HepG2 (cell line): Measurements from ENCODE around the gene DENND2A. TPM values are rescaled to one million over a fixed set of nuclear protein-coding genes. Genes with fewer than 3 reads are reported as not detected.
A peak's percentile ranks its signal among the peaks of the same experiment; 100 is the strongest.

Experiments
- ARNT ChIP-seq: fragments of 450-650 bp; IDR thresholded peaks from 2 replicates; pipeline ENCODE4 v1.6.1; 2017
- ASH2L ChIP-seq: fragments of 300-600, 200-600 bp; sonication (generic); IDR thresholded peaks from 2 replicates; pipeline ENCODE4 v1.7.0; 2017; ENCODE audit warnings: low read depth, mild to moderate bottlenecking, moderate library complexity, mixed read lengths, low read length; ENCODE audit not compliant: insufficient read length
- HOXA5 ChIP-seq: sonication (generic); formaldehyde crosslinking; IDR thresholded peaks from 2 replicates; pipeline ENCODE4 v1.4.0; 2020; ENCODE audit warnings: missing genetic modification reagents
- KLF12 ChIP-seq: sonication (generic); formaldehyde crosslinking; IDR thresholded peaks from 2 replicates; pipeline ENCODE4 v1.4.0; 2020; ENCODE audit warnings: missing genetic modification reagents, borderline replicate concordance
- MBNL3 ChIP-seq: fragments of 250-450 bp; sonication (Bioruptor Pico); conservative IDR thresholded peaks from 2 replicates; pipeline ENCODE4 v1.8.0; 2022; ENCODE audit warnings: mild to moderate bottlenecking, inconsistent platforms
- NBN ChIP-seq: fragments of 450-650 bp; conservative IDR thresholded peaks from 2 replicates; pipeline ENCODE4 v1.6.1; 2017
- NCOA5 ChIP-seq: sonication (generic); formaldehyde crosslinking; IDR thresholded peaks from 2 replicates; pipeline ENCODE4 v1.4.0; 2020; ENCODE audit warnings: missing genetic modification reagents
- NFYB ChIP-seq: sonication (generic); formaldehyde crosslinking; IDR thresholded peaks from 2 replicates; pipeline ENCODE4 v1.4.0; 2020; ENCODE audit warnings: missing genetic modification reagents
- SOX6 ChIP-seq, 2 experiments: fragments of 450-650 bp in 1 of 2; sonication (generic) in 1 of 2; formaldehyde crosslinking in 1 of 2; IDR thresholded peaks; 2 replicates each; pipeline versions ENCODE4 v1.4.0 to v1.6.1; 2017 to 2020; ENCODE audit warnings: antibody characterized with exemption in 1 of 2, mild to moderate bottlenecking in 1 of 2, missing genetic modification reagents in 1 of 2
- THAP11 ChIP-seq: IDR thresholded peaks from 2 replicates; pipeline ENCODE4 v1.6.1; 2016; ENCODE audit warnings: missing biosample characterization, missing genetic modification reagents
- U2AF2 ChIP-seq: fragments of 200-400 bp; formaldehyde crosslinking; IDR thresholded peaks from 2 replicates; pipeline ENCODE4 v1.6.1; 2017; ENCODE audit warnings: low read depth, mild to moderate bottlenecking, low read length
- ZBTB21 ChIP-seq: sonication (generic); formaldehyde crosslinking; IDR thresholded peaks from 2 replicates; pipeline ENCODE4 v1.4.0; 2020; ENCODE audit warnings: missing genetic modification reagents
- ZBTB38 ChIP-seq: sonication (generic); formaldehyde crosslinking; IDR thresholded peaks from 2 replicates; pipeline ENCODE4 v1.5.1; 2020; ENCODE audit warnings: mild to moderate bottlenecking, missing genetic modification reagents
- ZNF343 ChIP-seq: sonication (generic); formaldehyde crosslinking; IDR thresholded peaks from 2 replicates; pipeline ENCODE4 v1.4.0; 2020; ENCODE audit warnings: mild to moderate bottlenecking, missing genetic modification reagents
- ZNF761 ChIP-seq: sonication (generic); formaldehyde crosslinking; conservative IDR thresholded peaks from 2 replicates; pipeline ENCODE4 v1.4.0; 2020; ENCODE audit warnings: mild to moderate bottlenecking, missing genetic modification reagents
- polyA plus RNA-seq, 8 experiments: library from polyadenylated mRNA; depleted of rRNA in 3 of 8; stranded (reverse) in 7 of 8; unstranded in 1 of 8; fragments of >200 nt; fragmentation: Illumina TruSeq in 4 of 8; extraction: Trizol in 4 of 8; gene quantifications; 2 replicates each; pipeline versions ENCODE4 v1.2.1 to v1.2.3, GENCODE V29; 2011 to 2016; ENCODE audit warnings: low read depth in 4 of 8, missing spikeins in 1 of 8, mixed read lengths in 1 of 8; ENCODE audit not compliant: insufficient read depth in 1 of 8
- total RNA-seq, 5 experiments: library from RNA; depleted of rRNA; stranded (reverse); fragments of >200 nt; fragmentation: Illumina TruSeq; extraction: Trizol; gene quantifications; 2 replicates each; pipeline ENCODE4 v1.2.3, GENCODE V29; 2016; ENCODE audit warnings: low read depth in 1 of 5
- TF ChIP-seq, protein P1 (sequence below): sonication (generic); formaldehyde crosslinking; IDR thresholded peaks from 2 replicates; pipeline ENCODE4 v1.8.1; 2023; ENCODE audit warnings: mild to moderate bottlenecking, inconsistent platforms, moderate library complexity, missing genetic modification reagents, borderline replicate concordance
- TF ChIP-seq, protein P2 (sequence below): sonication (generic); formaldehyde crosslinking; IDR thresholded peaks from 2 replicates; pipeline ENCODE4 v1.9.0; 2021; ENCODE audit warnings: missing genetic modification reagents, mild to moderate bottlenecking, borderline replicate concordance
- TF ChIP-seq, protein P3 (sequence below): sonication (generic); IDR thresholded peaks from 2 replicates; pipeline ENCODE4 v1.6.1; 2016; ENCODE audit warnings: low read depth, borderline replicate concordance
- TF ChIP-seq, protein P4 (sequence below): sonication (generic); formaldehyde crosslinking; conservative IDR thresholded peaks from 2 replicates; pipeline ENCODE4 v1.8.0; 2022; ENCODE audit warnings: missing genetic modification reagents
- TF ChIP-seq, protein P5 (sequence below): sonication (generic); formaldehyde crosslinking; conservative IDR thresholded peaks from 2 replicates; pipeline ENCODE4 v1.4.0; 2020; ENCODE audit warnings: mild to moderate bottlenecking, missing genetic modification reagents, moderate library complexity

Gene DENND2A
- total and polyA plus RNA-seq, 2 of the 13 experiments (the other 11 are each of a cell fraction or from before 2014, with no cell fraction given): not detected

DNA sequence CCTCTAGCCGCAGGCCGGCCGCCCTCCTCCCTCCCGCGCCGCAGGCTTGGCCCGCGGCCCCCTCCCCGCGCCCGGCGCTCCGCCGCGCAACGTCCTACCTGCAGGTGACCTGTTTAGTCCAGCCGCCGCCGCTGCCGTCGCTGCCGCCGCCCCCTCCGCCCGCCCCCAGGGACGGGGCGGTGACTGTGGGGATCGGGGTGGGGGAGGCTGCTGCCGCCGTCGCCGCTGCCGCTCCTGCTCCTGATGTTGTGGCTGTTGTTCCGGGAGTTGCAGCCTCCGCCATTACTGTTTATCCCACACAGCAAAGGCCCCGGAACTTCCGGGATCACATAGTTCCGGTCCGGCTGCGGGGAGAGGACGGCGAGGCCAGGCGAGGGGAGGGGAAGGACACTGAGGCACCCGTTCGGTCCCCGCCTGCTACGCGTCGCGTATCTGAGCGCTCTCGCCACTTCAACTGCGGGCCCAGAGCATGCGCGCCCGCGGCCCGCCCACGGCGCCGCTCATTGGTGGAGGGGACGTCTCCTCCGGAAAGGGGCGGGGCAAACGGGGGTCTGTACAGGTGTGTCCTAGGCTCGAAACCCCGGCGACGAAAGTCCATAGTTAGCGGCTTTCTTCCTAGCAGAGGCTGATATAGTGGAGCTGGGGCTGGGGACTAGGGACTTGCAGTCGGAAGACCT lies 161.4 kb downstream of the DENND2A start, which contains the start of gene MKRN1 (continued):
- TF ChIP-seq, protein P1, sequence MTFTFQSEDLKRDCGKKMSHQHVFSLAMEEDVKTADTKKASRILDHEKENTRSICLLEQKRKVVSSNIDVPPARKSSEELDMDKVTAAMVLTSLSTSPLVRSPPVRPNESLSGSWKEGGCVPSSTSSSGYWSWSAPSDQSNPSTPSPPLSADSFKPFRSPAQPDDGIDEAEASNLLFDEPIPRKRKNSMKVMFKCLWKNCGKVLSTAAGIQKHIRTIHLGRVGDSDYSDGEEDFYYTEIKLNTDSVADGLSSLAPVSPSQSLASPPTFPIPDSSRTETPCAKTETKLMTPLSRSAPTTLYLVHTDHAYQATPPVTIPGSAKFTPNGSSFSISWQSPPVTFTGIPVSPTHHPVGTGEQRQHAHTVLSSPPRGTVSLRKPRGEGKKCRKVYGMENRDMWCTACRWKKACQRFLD (CRISPR knock-in tag): no peak
- peak; percentile 52; the same call in 1 of the 2 replicates for TF ChIP-seq KLF12 (CRISPR knock-in tag)
- TF ChIP-seq, protein P2, sequence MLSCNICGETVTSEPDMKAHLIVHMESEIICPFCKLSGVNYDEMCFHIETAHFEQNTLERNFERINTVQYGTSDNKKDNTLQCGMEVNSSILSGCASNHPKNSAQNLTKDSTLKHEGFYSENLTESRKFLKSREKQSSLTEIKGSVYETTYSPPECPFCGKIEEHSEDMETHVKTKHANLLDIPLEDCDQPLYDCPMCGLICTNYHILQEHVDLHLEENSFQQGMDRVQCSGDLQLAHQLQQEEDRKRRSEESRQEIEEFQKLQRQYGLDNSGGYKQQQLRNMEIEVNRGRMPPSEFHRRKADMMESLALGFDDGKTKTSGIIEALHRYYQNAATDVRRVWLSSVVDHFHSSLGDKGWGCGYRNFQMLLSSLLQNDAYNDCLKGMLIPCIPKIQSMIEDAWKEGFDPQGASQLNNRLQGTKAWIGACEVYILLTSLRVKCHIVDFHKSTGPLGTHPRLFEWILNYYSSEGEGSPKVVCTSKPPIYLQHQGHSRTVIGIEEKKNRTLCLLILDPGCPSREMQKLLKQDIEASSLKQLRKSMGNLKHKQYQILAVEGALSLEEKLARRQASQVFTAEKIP (CRISPR knock-in tag): no peak
- TF ChIP-seq NCOA5 (CRISPR knock-in tag): no peak
- no peak for TF ChIP-seq ZBTB21 (CRISPR knock-in tag)
- TF ChIP-seq ZBTB38 (CRISPR knock-in tag): no peak; the same call in 1 of the 2 replicates
- TF ChIP-seq MBNL3: no peak
- peak; percentile 78 for TF ChIP-seq NFYB
- TF ChIP-seq THAP11 (CRISPR knock-in tag): peak; percentile 89
- TF ChIP-seq NBN: no peak
- TF ChIP-seq, protein P3, sequence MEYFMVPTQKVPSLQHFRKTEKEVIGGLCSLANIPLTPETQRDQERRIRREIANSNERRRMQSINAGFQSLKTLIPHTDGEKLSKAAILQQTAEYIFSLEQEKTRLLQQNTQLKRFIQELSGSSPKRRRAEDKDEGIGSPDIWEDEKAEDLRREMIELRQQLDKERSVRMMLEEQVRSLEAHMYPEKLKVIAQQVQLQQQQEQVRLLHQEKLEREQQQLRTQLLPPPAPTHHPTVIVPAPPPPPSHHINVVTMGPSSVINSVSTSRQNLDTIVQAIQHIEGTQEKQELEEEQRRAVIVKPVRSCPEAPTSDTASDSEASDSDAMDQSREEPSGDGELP: peak; percentile 10; the same call in 1 of the 2 replicates
- no peak for TF ChIP-seq U2AF2
- TF ChIP-seq ASH2L: peak; percentile 78
- TF ChIP-seq HOXA5 (CRISPR knock-in tag): no peak
- TF ChIP-seq ZNF761 (CRISPR knock-in tag): peak; percentile 57; the same call in 1 of the 2 replicates
- TF ChIP-seq, protein P4, sequence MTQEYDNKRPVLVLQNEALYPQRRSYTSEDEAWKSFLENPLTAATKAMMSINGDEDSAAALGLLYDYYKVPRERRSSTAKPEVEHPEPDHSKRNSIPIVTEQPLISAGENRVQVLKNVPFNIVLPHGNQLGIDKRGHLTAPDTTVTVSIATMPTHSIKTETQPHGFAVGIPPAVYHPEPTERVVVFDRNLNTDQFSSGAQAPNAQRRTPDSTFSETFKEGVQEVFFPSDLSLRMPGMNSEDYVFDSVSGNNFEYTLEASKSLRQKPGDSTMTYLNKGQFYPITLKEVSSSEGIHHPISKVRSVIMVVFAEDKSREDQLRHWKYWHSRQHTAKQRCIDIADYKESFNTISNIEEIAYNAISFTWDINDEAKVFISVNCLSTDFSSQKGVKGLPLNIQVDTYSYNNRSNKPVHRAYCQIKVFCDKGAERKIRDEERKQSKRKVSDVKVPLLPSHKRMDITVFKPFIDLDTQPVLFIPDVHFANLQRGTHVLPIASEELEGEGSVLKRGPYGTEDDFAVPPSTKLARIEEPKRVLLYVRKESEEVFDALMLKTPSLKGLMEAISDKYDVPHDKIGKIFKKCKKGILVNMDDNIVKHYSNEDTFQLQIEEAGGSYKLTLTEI (CRISPR knock-in tag): no peak
- TF ChIP-seq ZNF343: no peak
- TF ChIP-seq, protein P5, sequence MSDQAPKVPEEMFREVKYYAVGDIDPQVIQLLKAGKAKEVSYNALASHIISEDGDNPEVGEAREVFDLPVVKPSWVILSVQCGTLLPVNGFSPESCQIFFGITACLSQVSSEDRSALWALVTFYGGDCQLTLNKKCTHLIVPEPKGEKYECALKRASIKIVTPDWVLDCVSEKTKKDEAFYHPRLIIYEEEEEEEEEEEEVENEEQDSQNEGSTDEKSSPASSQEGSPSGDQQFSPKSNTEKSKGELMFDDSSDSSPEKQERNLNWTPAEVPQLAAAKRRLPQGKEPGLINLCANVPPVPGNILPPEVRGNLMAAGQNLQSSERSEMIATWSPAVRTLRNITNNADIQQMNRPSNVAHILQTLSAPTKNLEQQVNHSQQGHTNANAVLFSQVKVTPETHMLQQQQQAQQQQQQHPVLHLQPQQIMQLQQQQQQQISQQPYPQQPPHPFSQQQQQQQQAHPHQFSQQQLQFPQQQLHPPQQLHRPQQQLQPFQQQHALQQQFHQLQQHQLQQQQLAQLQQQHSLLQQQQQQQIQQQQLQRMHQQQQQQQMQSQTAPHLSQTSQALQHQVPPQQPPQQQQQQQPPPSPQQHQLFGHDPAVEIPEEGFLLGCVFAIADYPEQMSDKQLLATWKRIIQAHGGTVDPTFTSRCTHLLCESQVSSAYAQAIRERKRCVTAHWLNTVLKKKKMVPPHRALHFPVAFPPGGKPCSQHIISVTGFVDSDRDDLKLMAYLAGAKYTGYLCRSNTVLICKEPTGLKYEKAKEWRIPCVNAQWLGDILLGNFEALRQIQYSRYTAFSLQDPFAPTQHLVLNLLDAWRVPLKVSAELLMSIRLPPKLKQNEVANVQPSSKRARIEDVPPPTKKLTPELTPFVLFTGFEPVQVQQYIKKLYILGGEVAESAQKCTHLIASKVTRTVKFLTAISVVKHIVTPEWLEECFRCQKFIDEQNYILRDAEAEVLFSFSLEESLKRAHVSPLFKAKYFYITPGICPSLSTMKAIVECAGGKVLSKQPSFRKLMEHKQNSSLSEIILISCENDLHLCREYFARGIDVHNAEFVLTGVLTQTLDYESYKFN: peak; percentile 57; the same call in 1 of the 2 replicates
- no peak for TF ChIP-seq SOX6 (IDR thresholded peaks at IDR 0.05)
- peak; percentile 48; the same call in 1 of the 2 replicates for TF ChIP-seq SOX6 (CRISPR knock-in tag; IDR thresholded peaks at IDR 0.05)
- no peak for TF ChIP-seq ARNT
